NCI-H2171 treated with DMSO at 0.1 percent for 48 hours (cell line): ENCODE results near the gene NUP160.
"Not testable (repeated sequence)": the region's sequence is repeated elsewhere in the genome, so short reads cannot be mapped to it uniquely, and the experiment has no call there.

ENCODE experiments used
- DNase-seq: peaks from one replicate; lab custom pipeline; 2025; lab: John Stamatoyannopoulos, UW

NUP160 gene

DNA sequence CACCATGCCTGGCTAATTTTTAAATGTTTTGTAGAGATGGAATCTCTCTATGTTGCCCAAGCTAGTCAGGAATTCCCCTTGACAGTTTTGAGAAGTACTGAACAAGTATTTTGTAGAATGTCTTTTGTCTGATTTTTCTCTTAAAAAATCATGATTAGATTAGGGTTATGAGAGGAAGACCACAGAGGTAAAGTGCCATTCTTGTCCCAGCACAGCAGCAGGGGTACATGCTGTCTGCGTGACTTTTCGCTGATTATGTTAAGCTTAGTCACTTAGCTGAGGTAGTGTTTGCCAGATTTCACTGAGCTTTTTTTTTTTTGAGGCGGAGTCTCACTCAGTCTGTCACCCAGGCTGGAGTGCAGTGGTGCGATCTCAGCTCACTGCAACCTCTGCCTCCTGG lies 13.6 kb upstream of the NUP160 start:
- DNase-seq = no peak

- DNase-seq = no peak
Observed at GRCh38 chr11:47860536-47860935, 12.4 kb upstream of the NUP160 start.

DNA sequence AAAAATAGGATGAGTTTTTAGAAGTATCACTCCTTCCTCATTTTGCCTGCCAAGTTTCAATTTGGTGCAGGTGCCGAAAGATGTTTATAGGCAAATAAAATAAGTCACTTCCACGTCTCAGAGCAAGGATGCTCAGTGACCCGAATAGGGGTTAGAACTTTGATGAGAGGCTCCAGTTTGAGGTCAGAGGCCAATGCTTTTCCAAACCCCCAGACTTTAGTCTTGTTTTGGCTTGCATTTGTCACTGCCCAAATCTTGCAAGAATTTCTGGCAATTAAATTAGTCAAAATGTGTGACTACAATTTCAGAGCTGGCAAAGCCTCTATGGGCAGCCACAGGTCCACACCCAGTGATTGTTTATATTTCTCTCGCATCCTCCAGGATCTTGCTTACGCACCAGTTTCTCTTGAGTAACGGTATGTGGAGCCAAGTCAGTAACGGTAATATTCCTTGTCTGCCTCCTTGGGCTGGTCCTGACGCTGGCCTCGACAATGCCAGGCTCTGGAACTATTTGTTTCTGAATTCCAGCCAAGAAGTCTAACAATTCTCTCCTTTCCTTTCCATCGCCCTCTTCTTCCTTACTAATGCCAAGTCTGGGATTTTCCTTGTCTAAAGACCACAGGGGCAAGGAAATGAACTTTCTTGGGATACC lies 9.9 kb upstream of the NUP160 start:
- no peak for DNase-seq

- no peak for DNase-seq
Observed at GRCh38 chr11:47857485-47857884, 9.3 kb upstream of the NUP160 start.

GRCh38 chr11:47856186-47856585 lies 8.0 kb upstream of the NUP160 start:
- DNase-seq = peak; percentile 61

- DNase-seq = no peak
Observed at GRCh38 chr11:47854667-47855066, 6.5 kb upstream of the NUP160 start.

DNA sequence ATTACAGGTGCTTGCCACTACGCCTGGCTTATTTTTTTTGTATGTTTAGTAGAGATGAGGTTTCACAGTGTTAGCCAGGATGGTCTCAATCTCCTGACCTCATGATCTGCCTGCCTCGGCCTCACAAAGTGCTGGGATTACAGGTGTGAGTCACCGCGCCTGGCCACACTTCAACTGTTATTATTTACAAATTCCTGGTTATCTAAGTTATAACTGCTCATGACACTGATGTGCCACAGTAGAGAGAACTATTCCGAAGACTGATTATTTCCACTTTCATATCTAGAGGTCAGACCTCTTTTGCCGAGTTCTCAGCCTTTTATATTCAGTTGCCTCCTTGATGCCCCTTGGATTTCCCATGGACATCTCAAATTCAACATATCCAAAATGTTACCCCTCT lies 3.9 kb upstream of the NUP160 start:
- DNase-seq = no peak

DNA sequence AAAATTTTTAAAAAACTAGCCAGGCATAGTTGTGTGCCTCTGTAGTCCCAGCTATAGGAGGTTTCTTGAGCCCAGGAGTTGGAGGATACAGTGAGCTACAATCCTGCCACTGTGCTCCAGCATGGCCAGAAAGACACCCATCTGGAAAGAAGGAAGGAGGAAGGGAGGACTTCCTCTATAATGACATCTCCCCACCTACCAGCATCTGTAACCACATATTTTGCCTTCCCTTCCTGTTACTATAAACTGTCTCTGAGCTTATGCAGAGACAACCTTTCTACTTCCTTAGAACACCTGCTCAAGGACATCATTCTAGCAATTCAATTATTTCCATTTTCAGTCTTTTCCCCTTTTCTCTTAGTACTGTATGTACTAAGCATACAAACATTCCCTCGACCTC lies 2.2 kb upstream of the NUP160 start:
- no peak for DNase-seq

- DNase-seq = no peak
Observed at GRCh38 chr11:47848700-47849155, 578 bp upstream of the NUP160 start.

DNA sequence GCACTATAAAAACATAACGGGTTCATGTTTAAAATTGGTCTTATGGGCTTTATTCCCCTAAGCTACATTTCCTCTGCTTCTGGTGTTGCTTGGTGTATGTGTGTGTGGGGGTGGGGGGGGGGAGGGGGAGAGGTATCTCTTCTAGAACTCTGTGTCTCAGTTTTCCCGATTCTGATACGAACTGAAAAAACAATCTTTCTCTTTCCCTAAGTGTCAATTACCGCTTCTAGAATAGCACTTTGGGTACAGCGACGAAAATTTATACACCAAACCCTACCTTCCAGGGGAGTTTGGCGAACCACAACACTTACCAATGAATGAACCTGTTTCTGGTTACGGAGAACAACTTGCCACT lies 636 bp downstream of the NUP160 start:
- DNase-seq = no peak

- no peak for DNase-seq
Observed at GRCh38 chr11:47846998-47847397, 1.2 kb downstream of the NUP160 start.

- DNase-seq = no peak
Observed at GRCh38 chr11:47843361-47844055, 4.6 kb downstream of the NUP160 start.

DNA sequence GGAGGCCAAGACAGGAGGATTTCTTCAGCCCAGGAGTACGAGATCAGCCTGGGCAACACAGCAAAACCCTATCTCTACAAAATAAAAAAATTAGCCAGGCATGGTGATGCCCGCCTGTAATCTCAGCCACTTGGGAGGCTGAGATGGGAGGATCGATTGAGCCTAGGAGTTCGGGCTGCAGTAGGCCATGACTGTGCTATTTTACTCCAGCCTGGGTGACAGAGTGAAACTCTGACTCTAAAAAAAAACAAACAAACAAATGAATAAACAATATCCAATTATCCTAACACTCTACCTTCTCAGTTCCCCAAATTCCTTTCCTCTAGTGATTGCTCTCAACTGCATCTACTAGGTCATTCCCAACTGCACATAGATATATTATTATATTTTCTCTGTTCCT lies 5.4 kb downstream of the NUP160 start:
- DNase-seq = no peak

GRCh38 chr11:47837929-47838328 lies 10.2 kb downstream of the NUP160 start:
- no peak for DNase-seq

DNA sequence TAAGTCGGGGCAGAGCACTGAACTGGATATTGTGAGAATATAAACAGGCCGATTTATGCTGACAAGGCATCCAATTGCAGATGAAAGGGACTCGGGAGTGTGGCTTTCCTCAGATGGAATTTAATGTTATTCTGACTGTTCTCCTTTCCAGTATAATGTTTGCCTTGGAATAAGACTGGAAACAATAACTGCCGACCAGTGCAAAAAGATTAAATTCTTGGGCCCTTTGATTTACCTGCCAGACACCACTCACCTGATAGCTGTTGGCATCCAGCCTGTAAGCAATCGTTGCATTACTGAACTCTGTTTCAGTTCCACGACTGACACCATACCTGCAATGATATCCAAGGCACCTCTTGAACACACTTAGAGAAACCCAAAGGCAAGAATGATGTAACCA lies 10.9 kb downstream of the NUP160 start:
- DNase-seq = no peak

DNA sequence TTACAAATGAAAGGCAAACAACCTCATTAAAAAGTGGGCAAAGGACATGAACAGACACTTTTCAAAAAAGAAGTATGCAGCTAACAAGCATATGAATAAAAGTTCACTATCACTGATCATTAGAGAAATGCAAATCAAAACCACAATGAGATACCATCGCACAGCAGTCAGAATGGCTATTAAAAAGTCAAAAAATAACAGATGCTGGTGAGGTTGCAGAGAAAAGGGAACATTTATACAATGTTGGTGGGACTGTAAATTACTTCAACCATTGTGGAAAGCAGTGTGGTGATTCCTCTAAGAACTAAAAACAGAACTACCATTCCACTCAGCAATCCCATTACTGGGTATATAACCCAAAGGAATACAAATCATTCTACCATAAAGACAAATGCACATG lies 18.1 kb downstream of the NUP160 start:
- DNase-seq = not testable (repeated sequence)

GRCh38 chr11:47828284-47828683 lies 19.9 kb downstream of the NUP160 start:
- DNase-seq = no peak

GRCh38 chr11:47822664-47823063 lies 25.5 kb downstream of the NUP160 start:
- DNase-seq = not testable (repeated sequence)

DNA sequence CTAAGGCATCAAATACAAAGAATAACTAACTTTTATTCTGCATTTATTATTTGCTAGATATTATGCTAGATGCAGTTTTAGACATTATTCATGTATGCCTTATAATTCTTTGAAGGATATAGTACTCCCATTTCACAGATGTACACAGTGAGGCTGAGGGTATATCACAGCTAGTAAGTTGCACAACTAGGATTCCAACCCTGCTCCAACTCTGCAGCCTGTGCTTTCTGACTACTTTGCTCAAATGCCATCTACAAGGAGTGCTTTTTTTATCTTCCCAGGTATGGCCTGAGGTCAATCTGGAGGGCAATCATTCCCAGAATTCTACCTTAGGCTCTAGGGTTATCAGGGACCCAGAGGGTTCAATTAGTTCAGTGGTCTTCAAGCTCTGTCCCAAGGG lies 28.4 kb downstream of the NUP160 start:
- DNase-seq = no peak

GRCh38 chr11:47800759-47801158 lies 47.4 kb downstream of the NUP160 start:
- DNase-seq = no peak

DNA sequence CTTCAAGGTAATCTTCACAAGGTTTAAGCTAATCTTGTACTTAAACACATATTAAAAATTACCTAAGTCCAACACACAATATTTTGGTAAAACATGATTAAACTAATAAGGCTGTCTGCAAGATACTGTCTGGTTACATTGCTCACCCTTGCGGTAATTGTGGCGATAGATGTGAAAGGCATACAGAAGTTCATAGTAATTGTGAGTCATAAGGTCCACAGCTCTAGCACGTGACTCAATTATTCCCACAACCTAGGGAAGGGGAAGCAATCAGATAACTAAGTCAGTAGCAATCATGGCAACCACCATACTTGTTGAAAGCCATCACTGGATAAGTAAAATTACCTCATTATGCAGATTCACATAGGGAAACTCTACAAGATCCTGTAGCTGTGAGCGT lies 50.5 kb downstream of the NUP160 start:
- DNase-seq = no peak

DNA sequence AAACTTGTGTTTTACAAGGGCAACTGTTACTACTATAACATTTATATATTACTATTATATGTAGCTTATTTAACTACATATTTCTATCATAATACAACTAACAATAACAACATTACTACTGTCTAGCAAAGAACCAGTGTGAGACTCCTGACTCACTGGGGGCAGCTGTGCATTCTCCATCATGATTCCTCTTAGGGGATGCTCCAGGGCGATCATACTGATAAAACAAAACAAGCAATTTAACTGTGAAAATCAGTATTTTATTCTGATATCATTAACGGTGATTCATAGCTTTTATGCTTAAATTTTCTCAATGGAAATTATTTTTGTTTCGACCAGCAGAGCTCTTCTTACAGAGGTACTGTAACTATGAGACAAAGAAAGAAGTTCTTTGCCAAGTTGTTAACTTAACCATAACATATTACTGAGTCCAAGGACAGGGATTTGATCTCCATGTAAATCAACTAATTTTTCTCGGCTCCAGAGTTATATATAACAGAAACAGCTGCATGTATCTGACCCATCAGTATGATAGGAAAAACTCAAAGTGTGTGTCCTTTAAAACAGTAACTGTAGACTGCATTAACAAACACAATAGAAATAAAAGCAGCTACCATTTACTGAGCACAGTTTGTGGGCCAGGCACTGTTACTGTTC lies 56.2 kb downstream of the NUP160 start:
- no peak for DNase-seq

DNA sequence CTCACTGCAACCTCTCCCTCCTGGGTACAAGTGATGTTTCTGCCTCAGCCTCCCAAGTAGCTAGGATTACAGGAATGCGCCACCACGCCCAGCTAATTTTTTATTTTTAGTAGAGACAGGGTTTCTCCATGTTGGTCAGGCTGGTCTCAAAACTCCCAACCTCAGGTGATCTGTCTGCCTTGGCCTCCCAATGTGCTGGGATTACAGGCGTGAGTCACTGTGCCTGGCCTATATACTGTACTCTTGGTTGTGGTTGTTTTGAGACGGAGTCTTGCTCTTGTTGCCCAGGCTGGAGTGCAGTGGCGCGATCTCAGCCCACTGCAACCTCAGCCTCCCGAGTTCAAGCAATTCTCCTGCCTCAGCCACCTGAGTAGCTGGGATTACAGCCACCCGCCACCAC lies 58.1 kb downstream of the NUP160 start:
- DNase-seq = not testable (repeated sequence)
